Transverse colon (tissue), 4 donors: ENCODE results near the gene NADK2. TPM values are rescaled to one million over a fixed set of nuclear protein-coding genes. Genes with fewer than 3 reads are reported as not detected.

Experiments used
- DNase-seq: peaks from one replicate; pipeline ENCODE4 v3.0.0-alpha.2; 2019
- H3K27ac ChIP-seq, 4 donors: fragments of 200-600 bp; sonication (generic); 2 replicates each; pipeline ENCODE4 v1.5.1; 2016 to 2018; ENCODE audit warnings: inconsistent platforms in 4 of 4
- H3K27me3 ChIP-seq: fragments of 200-600 bp; sonication (generic); 2 replicates; pipeline ENCODE4 v1.5.1; 2017; ENCODE audit warnings: inconsistent platforms
- H3K36me3 ChIP-seq, 4 donors: fragments of 200-600 bp; sonication (generic); 2 replicates each; pipeline ENCODE4 v1.5.1; 2017 to 2019; ENCODE audit warnings: inconsistent platforms in 4 of 4
- H3K4me1 ChIP-seq, 4 donors: fragments of 200-600 bp; sonication (generic); 2 replicates each; pipeline ENCODE4 v1.5.1; 2017 to 2020; ENCODE audit warnings: inconsistent platforms in 4 of 4
- H3K4me3 ChIP-seq, 4 donors: fragments of 200-600 bp; sonication (generic); 1 replicate in 1 of 4; 2 replicates in 3 of 4; pipeline versions ENCODE4 v1.5.1 to v1.6.1; 2017 to 2019; ENCODE audit warnings: inconsistent platforms in 4 of 4
- H3K9me3 ChIP-seq, 2 donors: fragments of 200-600 bp; sonication (generic); 2 replicates each; pipeline ENCODE4 v1.5.1; 2017 to 2019; ENCODE audit warnings: inconsistent platforms in 2 of 2
- CTCF ChIP-seq, 5 experiments: fragments of 200-600 bp in 3 of 5; fragments of 450-650 bp in 2 of 5; sonication (generic) in 3 of 5; IDR thresholded peaks; 1 replicate in 2 of 5; 2 replicates in 3 of 5; pipeline ENCODE4 v1.5.1; 2016 to 2017; ENCODE audit warnings: antibody characterized with exemption in 5 of 5, inconsistent platforms in 3 of 5, mild to moderate bottlenecking in 2 of 5, moderate library complexity in 1 of 5
- EP300 ChIP-seq: sonication (generic); formaldehyde crosslinking; IDR thresholded peaks from one replicate; pipeline ENCODE4 v1.6.1; 2017; ENCODE audit warnings: antibody characterized with exemption, low read depth
- POLR2A ChIP-seq: fragments of 450-650 bp; IDR thresholded peaks from one replicate; pipeline ENCODE4 v1.6.1; 2016; ENCODE audit warnings: antibody characterized with exemption, mild to moderate bottlenecking, moderate library complexity
- POLR2AphosphoS5 ChIP-seq, 3 donors: sonication (generic); formaldehyde crosslinking; IDR thresholded peaks; one replicate each; pipeline ENCODE4 v1.6.1; 2016; ENCODE audit warnings: antibody characterized with exemption in 3 of 3
- WGBS, 2 donors: methylation state at CpG; one replicate each; pipeline ENCODE4 v1.1.5; 2018; ENCODE audit warnings: low coverage in 1 of 2; 5-methylcytosine and 5-hydroxymethylcytosine counted together
- in situ Hi-C, 4 donors: fragments of 200-750 bp; cut with MboI; loops; one replicate each; pipeline versions ENCODE4 v1.15.0 to v1.15.1; 2017; ENCODE audit warnings: low sequenced_read_pairs in 3 of 4, low pct_ligation_motif_present in 1 of 4, low pct_unique_long_range_greater_than_20kb in 1 of 4
- intact Hi-C: fragments of 100-400 bp; cut with DNase I; formaldehyde crosslinking; loops from one replicate; pipeline ENCODE4 v1.15.1; 2023; ENCODE audit warnings: low total_unique reads
- total RNA-seq, 4 donors: library from RNA; depleted of rRNA; stranded (reverse); fragments of >200 nt; gene quantifications; one replicate each; pipeline ENCODE4 v1.1.0, GENCODE V29; 2016

The NADK2 gene
- total RNA-seq, 4 donors from 2014 or later: 14.6 to 31.4 (median 22.4) TPM

DNA sequence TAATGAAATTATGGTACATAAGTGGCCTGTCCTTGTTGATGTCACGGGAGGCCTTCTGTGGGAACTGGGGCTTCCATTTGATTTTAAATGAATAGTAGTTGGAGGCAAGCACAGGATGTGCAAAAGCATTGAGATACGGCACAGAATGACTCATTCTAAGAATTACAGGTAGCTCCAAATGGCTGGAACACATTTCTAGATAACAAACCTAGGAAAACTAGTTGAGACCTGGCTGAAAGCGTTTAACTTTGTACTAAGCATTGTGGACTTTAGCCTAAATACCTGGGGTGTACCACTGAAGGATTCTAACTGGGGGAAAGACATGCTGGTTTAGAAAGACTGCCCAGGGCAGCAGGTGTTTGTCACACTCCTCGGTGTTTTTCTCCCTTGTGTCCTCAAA lies 80.4 kb downstream of the NADK2 start:
- no peak for TF ChIP-seq EP300
- TF ChIP-seq POLR2A: no peak
- TF ChIP-seq POLR2AphosphoS5 (IDR thresholded peaks at IDR 0.05): no peak
- no peak for TF ChIP-seq CTCF (IDR thresholded peaks at IDR 0.05)
- no peak overlapping the region for H3K27ac ChIP-seq
- in situ Hi-C loops: no loop called here

DNA sequence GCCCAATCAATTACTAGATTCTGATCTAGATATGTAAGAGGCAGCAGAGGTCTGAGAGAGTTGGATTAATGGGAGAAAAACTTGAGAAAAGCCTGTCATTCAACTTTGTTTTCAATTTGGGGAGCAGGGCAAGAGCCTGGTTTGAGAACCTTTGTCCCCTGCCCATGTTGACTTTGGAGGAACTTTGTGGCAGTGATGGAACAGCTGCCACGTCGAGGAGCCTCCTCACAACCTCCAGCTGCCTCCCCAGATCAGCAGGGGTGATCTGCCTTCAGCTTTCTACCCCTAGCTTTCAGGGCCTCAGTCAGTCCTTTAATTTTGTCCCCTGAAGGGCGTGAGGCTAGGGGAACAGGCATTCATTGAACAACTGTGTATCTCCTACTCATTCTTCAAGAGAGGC lies 81.1 kb downstream of the NADK2 start:
- H3K4me3 ChIP-seq: no peak overlapping the region
- in situ Hi-C loops (no loop called here), intact Hi-C loops (no loop called here)
- no peak overlapping the region for H3K27ac ChIP-seq
- H3K9me3 ChIP-seq: no peaks in the 10 kb centered on the region
- peaks cover 0 to 4% (median 0%) of the 10 kb centered on the region in 4 donors for H3K36me3 ChIP-seq
- WGBS, 2 donors: 40 to 85% methylated on average over 1 to 3 of the region's 3 CpGs
- no peaks in the 10 kb centered on the region for H3K27me3 ChIP-seq
- TF ChIP-seq CTCF (IDR thresholded peaks at IDR 0.05) (no peak), POLR2A (no peak), POLR2AphosphoS5 (IDR thresholded peaks at IDR 0.05) (no peak), EP300 (no peak)
- no peaks in the 10 kb centered on the region for H3K4me1 ChIP-seq
- no peak for DNase-seq

More for the DNA sequence above, 80.4 kb downstream of the NADK2 start:
- no peaks in the 10 kb centered on the region for H3K9me3 ChIP-seq
- intact Hi-C loops: no loop called here
- WGBS, 2 donors: 91 to 100% methylated on average over 3 to 4 of the region's 4 CpGs
- H3K27me3 ChIP-seq: no peaks in the 10 kb centered on the region
- H3K4me3 ChIP-seq: no peak overlapping the region
- peaks cover 0 to 4% (median 0%) of the 10 kb centered on the region in 4 donors for H3K36me3 ChIP-seq
- DNase-seq: no peak
- H3K4me1 ChIP-seq: no peaks in the 10 kb centered on the region

DNA sequence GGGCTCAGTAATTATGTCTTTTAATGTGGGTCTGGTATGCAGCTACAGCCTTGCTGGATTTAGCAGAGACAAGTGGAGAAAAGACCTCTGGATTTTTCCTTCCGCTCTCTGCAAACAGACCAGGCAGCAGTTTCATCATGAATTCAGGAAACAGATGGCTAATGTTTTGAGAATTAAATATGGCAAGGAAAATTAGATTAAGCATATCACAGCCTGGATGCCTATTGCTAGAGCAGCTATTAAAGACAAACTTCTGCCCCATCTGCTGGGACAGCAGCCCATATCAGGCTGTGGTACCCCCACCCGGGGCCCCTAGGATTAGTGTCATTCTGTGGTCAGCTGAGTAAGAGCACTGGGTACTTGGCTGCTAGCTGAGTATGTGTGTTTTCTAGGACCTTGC lies 83.6 kb downstream of the NADK2 start:
- no peaks in the 10 kb centered on the region for H3K27me3 ChIP-seq
- DNase-seq: no peak
- in situ Hi-C loops: loop anchor here in 1 of 4 donors (10.0 kb wide), 1 partner anchor 87 kb away; the partner anchor contains the start of gene NADK2
- no peak for TF ChIP-seq POLR2A
- H3K36me3 ChIP-seq: no peaks in the 10 kb centered on the region
- WGBS, 2 donors: 74% methylated on average over 2 of the region's 2 CpGs; no CpG with 5 or more reads in 1 of the 2 donors
- intact Hi-C loops: no loop called here
- H3K4me3 ChIP-seq: no peak overlapping the region
- H3K4me1 ChIP-seq: peaks cover 0 to 9% (median 4%) of the 10 kb centered on the region in 4 donors
- no peak overlapping the region for H3K27ac ChIP-seq
- no peaks in the 10 kb centered on the region for H3K9me3 ChIP-seq

GRCh38 chr5:36156619-36157018 lies 85.1 kb downstream of the NADK2 start:
- Histone ChIP-seq H3K27me3 (no peaks in the 10 kb centered on the region), H3K4me1 (peaks cover 3 to 16% (median 11%) of the 10 kb centered on the region in 4 donors), H3K36me3 (no peaks in the 10 kb centered on the region), H3K9me3 (no peaks in the 10 kb centered on the region), H3K27ac (no peak overlapping the region), H3K4me3 (no peak overlapping the region)
- in situ Hi-C loops: loop anchor here in 1 of 4 donors (10.0 kb wide), 1 partner anchor 88 kb away; the partner anchor contains the start of gene NADK2
- intact Hi-C loops: no loop called here
- TF ChIP-seq CTCF (IDR thresholded peaks at IDR 0.05): no peak
- TF ChIP-seq POLR2AphosphoS5 (IDR thresholded peaks at IDR 0.05): no peak
- TF ChIP-seq EP300: no peak
- TF ChIP-seq POLR2A: no peak
- no peak for DNase-seq
- WGBS, 2 donors: 40 to 73% methylated on average over 1 of the region's 1 CpG

GRCh38 chr5:36156121-36156601 lies 85.6 kb downstream of the NADK2 start:
- Histone ChIP-seq H3K36me3 (no peaks in the 10 kb centered on the region), H3K9me3 (no peaks in the 10 kb centered on the region), H3K4me3 (no peak overlapping the region), H3K27ac (no peak overlapping the region), H3K27me3 (no peaks in the 10 kb centered on the region), H3K4me1 (peaks cover 3 to 16% (median 11%) of the 10 kb centered on the region in 4 donors)
- in situ Hi-C loops: loop anchor here in 1 of 4 donors (10.0 kb wide), 1 partner anchor 89 kb away; the partner anchor contains the start of gene NADK2
- TF ChIP-seq EP300 (no peak), CTCF (IDR thresholded peaks at IDR 0.05) (no peak), POLR2A (no peak), POLR2AphosphoS5 (IDR thresholded peaks at IDR 0.05) (no peak)
- 75 to 77% methylated on average over 2 to 4 of the region's 4 CpGs for WGBS, 2 donors
- DNase-seq: no peak
- intact Hi-C loops: no loop called here
